ENCODE data around the gene CHD9. TPM values are rescaled to one million over a fixed set of nuclear protein-coding genes. Genes with fewer than 3 reads are reported as not detected.

The CHD9 gene
- polyA plus RNA-seq, 2 donors, result 9.2 to 11.1 TPM

- H3K4me1 ChIP-seq (ENCODE audit: control insufficient read depth in 2 of 2, insufficient read depth in 2 of 2, low read length in 1 of 2), result no peaks in the 10 kb centered on the region
- H3K9me3 ChIP-seq (ENCODE audit: control insufficient read depth in 2 of 2, insufficient read depth in 1 of 2, low read depth in 1 of 2, low read length in 1 of 2), result no peaks in the 10 kb centered on the region
- no peaks in the 10 kb centered on the region for H3K36me3 ChIP-seq (ENCODE audit: control insufficient read depth in 2 of 2, insufficient read depth in 2 of 2, low read length in 1 of 2)
- no peak overlapping the region for H3K4me3 ChIP-seq (ENCODE audit: low read depth in 1 of 2, low read length in 2 of 2)
- H3K27ac ChIP-seq (ENCODE audit: low read depth in 2 of 2, low read length in 1 of 2), result no peak overlapping the region
- no peaks in the 10 kb centered on the region for H3K27me3 ChIP-seq (ENCODE audit: control insufficient read depth in 1 of 2, insufficient read depth in 2 of 2, low read length in 2 of 2)
Measured at GRCh38 chr16:53202398-53202797, 147.6 kb downstream of the CHD9 start.

DNA sequence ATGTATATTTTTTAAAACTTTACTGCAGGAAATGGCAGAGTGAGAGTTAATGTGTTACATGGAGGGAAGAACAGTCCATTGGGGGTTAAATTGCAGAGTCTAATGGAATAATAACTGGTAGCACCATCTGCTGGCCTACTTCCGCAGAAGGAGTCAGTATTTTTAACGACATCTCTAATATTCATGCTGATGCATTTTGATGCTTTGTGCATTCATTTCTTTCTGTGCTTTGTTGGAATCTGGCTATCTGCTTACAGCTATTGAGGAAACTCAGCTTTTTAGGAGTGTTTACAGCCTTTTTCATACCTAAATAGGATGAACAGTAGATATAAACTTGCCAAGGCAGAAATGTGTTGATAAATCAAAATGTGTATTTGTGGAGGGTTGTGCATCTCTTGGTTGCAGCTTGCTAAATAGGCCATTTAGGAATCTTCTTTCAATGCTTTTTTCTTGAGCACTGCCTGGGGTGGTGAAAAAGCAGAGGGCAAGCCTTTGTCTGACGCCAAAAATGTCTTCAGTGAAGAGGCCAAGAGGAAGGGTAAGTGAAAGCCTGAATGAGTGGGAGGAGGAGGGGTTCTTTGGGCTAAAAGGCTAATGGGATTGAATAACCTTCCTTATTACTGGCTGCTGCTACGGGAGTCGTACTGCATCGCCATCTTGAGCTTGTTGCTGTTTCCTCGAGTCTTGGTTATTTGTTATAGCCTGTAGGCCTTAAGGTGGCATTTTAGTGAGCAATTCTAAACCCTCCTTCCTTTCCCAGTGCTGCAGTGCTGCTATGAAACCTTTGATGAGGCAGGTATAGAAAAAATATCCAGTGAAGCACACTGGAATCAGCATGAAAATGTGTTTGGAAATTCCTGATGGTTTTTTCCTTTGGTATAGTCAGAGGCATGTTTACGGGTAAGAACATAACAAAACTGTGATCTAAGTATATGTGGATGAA, 153.3 kb downstream of the CHD9 start:
- Histone ChIP-seq H3K9me3 (ENCODE audit: control insufficient read depth in 2 of 2, insufficient read depth in 1 of 2, low read depth in 1 of 2, low read length in 1 of 2) (no peaks in the 10 kb centered on the region), H3K27me3 (ENCODE audit: control insufficient read depth in 1 of 2, insufficient read depth in 2 of 2, low read length in 2 of 2) (no peaks in the 10 kb centered on the region), H3K4me3 (ENCODE audit: low read depth in 1 of 2, low read length in 2 of 2) (peak overlapping the region; percentile 5 to 43), H3K4me1 (ENCODE audit: control insufficient read depth in 2 of 2, insufficient read depth in 2 of 2, low read length in 1 of 2) (no peaks in the 10 kb centered on the region), H3K27ac (ENCODE audit: low read depth in 2 of 2, low read length in 1 of 2) (peak overlapping the region; percentile 65 to 92), H3K36me3 (ENCODE audit: control insufficient read depth in 2 of 2, insufficient read depth in 2 of 2, low read length in 1 of 2) (no peaks in the 10 kb centered on the region)
- 9 to 12% methylated on average over 8 of the region's 8 CpGs for WGBS, 2 donors

DNA sequence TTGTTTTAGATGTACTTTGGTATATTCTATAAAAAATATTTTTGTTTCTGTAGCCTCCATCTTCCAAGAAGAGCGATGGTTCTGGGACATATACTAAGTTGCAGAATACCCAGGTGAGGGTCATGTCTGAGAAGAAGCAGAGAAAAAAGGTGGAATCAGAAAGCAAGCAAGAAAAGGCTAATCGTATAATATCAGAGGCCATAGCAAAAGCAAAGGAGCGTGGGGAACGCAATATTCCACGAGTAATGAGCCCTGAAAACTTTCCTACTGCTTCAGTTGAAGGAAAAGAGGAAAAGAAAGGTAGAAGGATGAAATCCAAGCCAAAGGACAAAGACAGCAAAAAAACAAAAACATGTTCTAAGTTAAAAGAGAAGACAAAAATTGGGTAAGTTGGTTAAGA, 154.6 kb downstream of the CHD9 start:
- Histone ChIP-seq H3K27ac (ENCODE audit: low read depth in 2 of 2, low read length in 1 of 2) (peak overlapping the region; percentile 24 to 67), H3K27me3 (ENCODE audit: control insufficient read depth in 1 of 2, insufficient read depth in 2 of 2, low read length in 2 of 2) (no peaks in the 10 kb centered on the region), H3K4me3 (ENCODE audit: low read depth in 1 of 2, low read length in 2 of 2) (peak overlapping the region in 1 of 2 donors; percentile 42), H3K4me1 (ENCODE audit: control insufficient read depth in 2 of 2, insufficient read depth in 2 of 2, low read length in 1 of 2) (no peaks in the 10 kb centered on the region), H3K9me3 (ENCODE audit: control insufficient read depth in 2 of 2, insufficient read depth in 1 of 2, low read depth in 1 of 2, low read length in 1 of 2) (no peaks in the 10 kb centered on the region), H3K36me3 (ENCODE audit: control insufficient read depth in 2 of 2, insufficient read depth in 2 of 2, low read length in 1 of 2) (no peaks in the 10 kb centered on the region)
- 14 to 22% methylated on average over 5 of the region's 5 CpGs for WGBS, 2 donors

GRCh38 chr16:53209877-53210276, 155.1 kb downstream of the CHD9 start:
- 17 to 18% methylated on average over 2 of the region's 2 CpGs for WGBS, 2 donors
- H3K27ac ChIP-seq (ENCODE audit: low read depth in 2 of 2, low read length in 1 of 2), result no peak overlapping the region
- H3K4me1 ChIP-seq (ENCODE audit: control insufficient read depth in 2 of 2, insufficient read depth in 2 of 2, low read length in 1 of 2), result no peaks in the 10 kb centered on the region
- no peaks in the 10 kb centered on the region for H3K27me3 ChIP-seq (ENCODE audit: control insufficient read depth in 1 of 2, insufficient read depth in 2 of 2, low read length in 2 of 2)
- H3K4me3 ChIP-seq (ENCODE audit: low read depth in 1 of 2, low read length in 2 of 2), result no peak overlapping the region
- no peaks in the 10 kb centered on the region for H3K9me3 ChIP-seq (ENCODE audit: control insufficient read depth in 2 of 2, insufficient read depth in 1 of 2, low read depth in 1 of 2, low read length in 1 of 2)
- no peaks in the 10 kb centered on the region for H3K36me3 ChIP-seq (ENCODE audit: control insufficient read depth in 2 of 2, insufficient read depth in 2 of 2, low read length in 1 of 2)

DNA sequence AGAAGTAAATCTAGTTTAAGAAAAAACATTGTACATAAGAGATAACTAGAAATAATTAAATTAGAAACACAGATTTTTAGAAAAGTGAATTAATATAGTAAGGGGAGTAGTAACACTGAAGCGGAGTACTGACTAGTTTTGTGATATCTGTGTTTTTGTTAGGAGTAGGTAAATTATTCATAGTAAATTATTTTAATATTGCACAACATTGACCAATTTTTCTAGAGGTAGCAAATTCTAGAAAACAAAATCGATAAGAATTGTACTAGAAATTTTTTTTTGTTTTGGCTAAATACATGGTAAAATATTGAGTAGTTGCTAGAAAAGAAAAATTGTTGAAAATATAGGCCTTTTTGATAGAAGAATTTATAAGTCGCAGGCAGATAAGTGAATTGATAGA, 156.5 kb downstream of the CHD9 start:
- Histone ChIP-seq H3K36me3 (ENCODE audit: control insufficient read depth in 2 of 2, insufficient read depth in 2 of 2, low read length in 1 of 2) (no peaks in the 10 kb centered on the region), H3K27ac (ENCODE audit: low read depth in 2 of 2, low read length in 1 of 2) (no peak overlapping the region), H3K27me3 (ENCODE audit: control insufficient read depth in 1 of 2, insufficient read depth in 2 of 2, low read length in 2 of 2) (no peaks in the 10 kb centered on the region), H3K4me3 (ENCODE audit: low read depth in 1 of 2, low read length in 2 of 2) (no peak overlapping the region), H3K9me3 (ENCODE audit: control insufficient read depth in 2 of 2, insufficient read depth in 1 of 2, low read depth in 1 of 2, low read length in 1 of 2) (no peaks in the 10 kb centered on the region), H3K4me1 (ENCODE audit: control insufficient read depth in 2 of 2, insufficient read depth in 2 of 2, low read length in 1 of 2) (no peaks in the 10 kb centered on the region)
- 68 to 74% methylated on average over 3 of the region's 3 CpGs for WGBS, 2 donors

DNA sequence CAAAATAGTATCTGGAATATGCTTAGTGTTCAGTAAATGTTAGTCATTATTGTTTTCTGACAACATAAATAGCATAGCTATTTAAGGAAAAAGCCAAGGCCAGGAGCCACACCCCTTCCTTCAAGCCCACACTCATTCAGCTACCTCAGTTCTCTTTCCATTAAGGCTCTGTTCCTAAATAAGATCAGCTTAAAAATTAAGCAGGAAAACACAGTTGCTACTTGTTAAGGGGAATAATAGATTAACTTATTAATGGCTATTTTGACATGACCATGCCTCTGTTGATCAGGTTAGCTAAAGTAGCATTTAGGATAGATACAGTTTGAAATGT, 158.1 kb downstream of the CHD9 start:
- H3K4me3 ChIP-seq (ENCODE audit: low read depth in 1 of 2, low read length in 2 of 2), result peak overlapping the region in 1 of 2 donors; percentile 3
- H3K36me3 ChIP-seq (ENCODE audit: control insufficient read depth in 2 of 2, insufficient read depth in 2 of 2, low read length in 1 of 2), result no peaks in the 10 kb centered on the region
- no peaks in the 10 kb centered on the region for H3K4me1 ChIP-seq (ENCODE audit: control insufficient read depth in 2 of 2, insufficient read depth in 2 of 2, low read length in 1 of 2)
- H3K27me3 ChIP-seq (ENCODE audit: control insufficient read depth in 1 of 2, insufficient read depth in 2 of 2, low read length in 2 of 2), result no peaks in the 10 kb centered on the region
- H3K9me3 ChIP-seq (ENCODE audit: control insufficient read depth in 2 of 2, insufficient read depth in 1 of 2, low read depth in 1 of 2, low read length in 1 of 2), result no peaks in the 10 kb centered on the region
- H3K27ac ChIP-seq (ENCODE audit: low read depth in 2 of 2, low read length in 1 of 2), result no peak overlapping the region

DNA sequence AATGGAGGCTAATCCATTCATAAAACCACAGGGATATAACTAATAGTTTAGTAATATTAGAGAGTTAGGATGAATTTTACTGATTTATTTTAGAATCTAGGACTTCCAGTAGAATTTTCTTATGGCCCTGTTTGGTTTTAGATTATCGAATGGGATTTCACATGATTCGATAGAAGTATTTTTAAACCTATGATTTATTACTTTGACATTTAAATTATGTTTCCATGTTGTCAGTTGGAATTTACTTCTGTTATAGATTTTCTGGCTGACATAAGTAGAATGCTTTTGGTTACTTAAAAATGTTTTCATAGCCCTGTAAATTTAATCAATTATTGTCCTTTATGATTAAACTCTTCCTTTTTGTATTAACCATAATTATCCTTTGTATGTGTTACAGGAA, 158.8 kb downstream of the CHD9 start:
- Histone ChIP-seq H3K36me3 (ENCODE audit: control insufficient read depth in 2 of 2, insufficient read depth in 2 of 2, low read length in 1 of 2) (no peaks in the 10 kb centered on the region), H3K4me1 (ENCODE audit: control insufficient read depth in 2 of 2, insufficient read depth in 2 of 2, low read length in 1 of 2) (no peaks in the 10 kb centered on the region), H3K9me3 (ENCODE audit: control insufficient read depth in 2 of 2, insufficient read depth in 1 of 2, low read depth in 1 of 2, low read length in 1 of 2) (no peaks in the 10 kb centered on the region), H3K4me3 (ENCODE audit: low read depth in 1 of 2, low read length in 2 of 2) (no peak overlapping the region), H3K27me3 (ENCODE audit: control insufficient read depth in 1 of 2, insufficient read depth in 2 of 2, low read length in 2 of 2) (no peaks in the 10 kb centered on the region), H3K27ac (ENCODE audit: low read depth in 2 of 2, low read length in 1 of 2) (no peak overlapping the region)
- WGBS, 2 donors, result 58 to 68% methylated on average over 2 of the region's 2 CpGs

DNA sequence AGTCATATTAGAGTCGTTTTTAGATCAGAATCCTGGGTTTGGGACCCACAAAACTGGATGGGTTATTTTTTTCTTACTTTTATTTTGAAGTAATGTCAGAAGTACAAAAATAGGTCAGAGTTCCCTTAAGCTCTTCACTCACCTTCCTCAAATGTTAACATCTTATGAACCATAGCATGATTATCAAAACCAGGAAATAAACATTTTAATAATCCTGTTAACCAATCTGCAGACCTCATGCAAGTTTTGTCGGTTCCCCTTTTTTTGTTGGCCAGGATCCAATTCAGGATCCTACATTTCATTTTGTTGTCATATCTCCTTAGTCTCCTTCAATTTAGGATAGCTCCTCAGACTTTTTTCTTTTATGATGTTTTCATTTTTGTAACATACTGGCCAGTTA, 162.0 kb downstream of the CHD9 start:
- Histone ChIP-seq H3K4me1 (ENCODE audit: control insufficient read depth in 2 of 2, insufficient read depth in 2 of 2, low read length in 1 of 2) (no peaks in the 10 kb centered on the region), H3K4me3 (ENCODE audit: low read depth in 1 of 2, low read length in 2 of 2) (no peak overlapping the region), H3K9me3 (ENCODE audit: control insufficient read depth in 2 of 2, insufficient read depth in 1 of 2, low read depth in 1 of 2, low read length in 1 of 2) (no peaks in the 10 kb centered on the region), H3K27ac (ENCODE audit: low read depth in 2 of 2, low read length in 1 of 2) (no peak overlapping the region), H3K27me3 (ENCODE audit: control insufficient read depth in 1 of 2, insufficient read depth in 2 of 2, low read length in 2 of 2) (no peaks in the 10 kb centered on the region), H3K36me3 (ENCODE audit: control insufficient read depth in 2 of 2, insufficient read depth in 2 of 2, low read length in 1 of 2) (no peaks in the 10 kb centered on the region)
- WGBS, 2 donors, result 39 to 40% methylated on average over 2 of the region's 2 CpGs

- H3K9me3 ChIP-seq (ENCODE audit: control insufficient read depth in 2 of 2, insufficient read depth in 1 of 2, low read depth in 1 of 2, low read length in 1 of 2), result no peaks in the 10 kb centered on the region
- no peaks in the 10 kb centered on the region for H3K4me1 ChIP-seq (ENCODE audit: control insufficient read depth in 2 of 2, insufficient read depth in 2 of 2, low read length in 1 of 2)
- H3K27me3 ChIP-seq (ENCODE audit: control insufficient read depth in 1 of 2, insufficient read depth in 2 of 2, low read length in 2 of 2), result no peaks in the 10 kb centered on the region
- peaks cover 0 to 2% of the 10 kb centered on the region in 2 donors for H3K36me3 ChIP-seq (ENCODE audit: control insufficient read depth in 2 of 2, insufficient read depth in 2 of 2, low read length in 1 of 2)
- no peak overlapping the region for H3K27ac ChIP-seq (ENCODE audit: low read depth in 2 of 2, low read length in 1 of 2)
- H3K4me3 ChIP-seq (ENCODE audit: low read depth in 1 of 2, low read length in 2 of 2), result no peak overlapping the region
- 47 to 56% methylated on average over 4 of the region's 4 CpGs for WGBS, 2 donors
Measured at GRCh38 chr16:53219371-53219770, 164.6 kb downstream of the CHD9 start.

GRCh38 chr16:53219795-53220454, 165.1 kb downstream of the CHD9 start:
- no peak overlapping the region for H3K27ac ChIP-seq (ENCODE audit: low read depth in 2 of 2, low read length in 1 of 2)

More at GRCh38 chr16:53219795-53220454, 165.1 kb downstream of the CHD9 start:
- Histone ChIP-seq H3K9me3 (ENCODE audit: control insufficient read depth in 2 of 2, insufficient read depth in 1 of 2, low read depth in 1 of 2, low read length in 1 of 2) (no peaks in the 10 kb centered on the region), H3K4me3 (ENCODE audit: low read depth in 1 of 2, low read length in 2 of 2) (no peak overlapping the region), H3K36me3 (ENCODE audit: control insufficient read depth in 2 of 2, insufficient read depth in 2 of 2, low read length in 1 of 2) (peaks cover 0 to 2% of the 10 kb centered on the region in 2 donors), H3K4me1 (ENCODE audit: control insufficient read depth in 2 of 2, insufficient read depth in 2 of 2, low read length in 1 of 2) (no peaks in the 10 kb centered on the region), H3K27me3 (ENCODE audit: control insufficient read depth in 1 of 2, insufficient read depth in 2 of 2, low read length in 2 of 2) (no peaks in the 10 kb centered on the region)
- 33 to 51% methylated on average over 2 of the region's 2 CpGs for WGBS, 2 donors
